Spleen (tissue), 11 donors: ENCODE data around the gene DHX38. TPM values are rescaled to one million over a fixed set of nuclear protein-coding genes. Genes with fewer than 3 reads are reported as not detected.

Experiments
- DNase-seq: peaks from one replicate; pipeline ENCODE4 v3.0.0-alpha.2; 2020
- H3K27ac ChIP-seq, 8 donors: fragments of 200-600 bp; sonication (generic) in 7 of 8; 1 replicate in 4 of 8; 2 replicates in 4 of 8; pipeline versions ENCODE4 v1.5.0 to v1.8.0; 2016 to 2021; ENCODE audit warnings: inconsistent platforms in 4 of 8, mild to moderate bottlenecking in 4 of 8, moderate library complexity in 1 of 8
- H3K27me3 ChIP-seq, 7 donors: fragments of 200-600 bp; sonication (generic) in 6 of 7; replicated peaks in 1 of 7; 1 replicate in 4 of 7; 2 replicates in 3 of 7; pipeline versions ENCODE4 v1.5.0 to v1.8.0; 2016 to 2021; ENCODE audit warnings: inconsistent platforms in 3 of 7, mild to moderate bottlenecking in 1 of 7
- H3K36me3 ChIP-seq, 6 donors: fragments of 200-600 bp; sonication (generic) in 5 of 6; 1 replicate in 4 of 6; 2 replicates in 2 of 6; pipeline versions ENCODE4 v1.5.0 to v1.8.0; 2016 to 2021; ENCODE audit warnings: inconsistent platforms in 2 of 6
- H3K4me1 ChIP-seq, 6 donors: fragments of 200-600 bp; sonication (generic) in 5 of 6; 1 replicate in 3 of 6; 2 replicates in 3 of 6; pipeline versions ENCODE4 v1.5.0 to v1.8.0; 2016 to 2021; ENCODE audit warnings: inconsistent platforms in 3 of 6
- H3K4me3 ChIP-seq, 8 donors: fragments of 200-600 bp; sonication (generic) in 7 of 8; 1 replicate in 4 of 8; 2 replicates in 4 of 8; pipeline versions ENCODE4 v1.5.0 to v1.8.0; 2016 to 2021; ENCODE audit warnings: inconsistent platforms in 4 of 8, mild to moderate bottlenecking in 4 of 8, moderate library complexity in 2 of 8
- H3K9me3 ChIP-seq, 8 donors: fragments of 200-600 bp; sonication (generic) in 7 of 8; 1 replicate in 4 of 8; 2 replicates in 4 of 8; pipeline versions ENCODE4 v1.5.0 to v1.8.0; 2016 to 2021; ENCODE audit warnings: inconsistent platforms in 4 of 8
- POLR2A ChIP-seq, 3 donors: fragments of 450-650 bp; IDR thresholded peaks; one replicate each; pipeline ENCODE4 v1.5.1; 2017; ENCODE audit warnings: antibody characterized with exemption in 3 of 3, mild to moderate bottlenecking in 1 of 3
- POLR2AphosphoS5 ChIP-seq, 3 donors: sonication (generic); formaldehyde crosslinking; IDR thresholded peaks; one replicate each; pipeline ENCODE4 v1.5.1; 2017; ENCODE audit warnings: antibody characterized with exemption in 3 of 3
- WGBS, 5 donors: extraction: QIAGEN DNeasy Blood & Tissue Kit in 3 of 5; methylation state at CpG; one replicate each; pipeline versions ENCODE4 v1.1.5 to v1.1.7; 2013 to 2018; 5-methylcytosine and 5-hydroxymethylcytosine counted together
- intact Hi-C: fragments of 100-400 bp; cut with DNase I; formaldehyde crosslinking; loops from one replicate; pipeline ENCODE4 v1.15.0; 2023; ENCODE audit warnings: low total_unique reads
- polyA plus RNA-seq, 3 donors: library from polyadenylated mRNA; stranded (reverse); fragments of 200-250 nt; gene quantifications; one replicate each; pipeline ENCODE4 v1.2.1, GENCODE V29; 2013
- total RNA-seq, 7 donors: library from RNA; depleted of rRNA in 3 of 7; stranded (reverse); fragments of >200 nt in 3 of 7; fragmentation: NEBNext Ultra II Directional in 4 of 7; extraction: Animal tissue kit (Norgen Biotek cat#: 25700) in 4 of 7; gene quantifications; one replicate each; pipeline versions ENCODE4 v1.1.0 to v1.2.1, GENCODE V29; 2016 to 2021
- TF ChIP-seq, protein P1 (sequence below), 11 experiments: fragments of 200-600 bp in 7 of 11; fragments of 450-650 bp in 4 of 11; sonication (generic) in 4 of 11; IDR thresholded peaks in 8 of 11; conservative IDR thresholded peaks in 3 of 11; 1 replicate in 7 of 11; 2 replicates in 4 of 11; pipeline versions ENCODE4 v1.4.0 to v1.8.0; 2016 to 2021; ENCODE audit warnings: antibody characterized with exemption in 11 of 11, inconsistent platforms in 4 of 11, mild to moderate bottlenecking in 1 of 11
- donor health status: healthy with polysubstance abuse.
- donor health status: DM: no; HTN: no; CAD: no; lungs with moderate emphysema.
- donor health status: DM: no; HTN: no; CAD: no.
- donor health status: Bipolar disorder and iron deficiency.
- donor health status: healthy.
- donor health status: DM: no; HTN: no; CAD: no.
- donor health status: DM: yes; HTN: yes; CAD: no.

The DHX38 gene
- total and polyA plus RNA-seq, 10 donors: 28.5 to 89.3 (median 70.1) TPM

DNA sequence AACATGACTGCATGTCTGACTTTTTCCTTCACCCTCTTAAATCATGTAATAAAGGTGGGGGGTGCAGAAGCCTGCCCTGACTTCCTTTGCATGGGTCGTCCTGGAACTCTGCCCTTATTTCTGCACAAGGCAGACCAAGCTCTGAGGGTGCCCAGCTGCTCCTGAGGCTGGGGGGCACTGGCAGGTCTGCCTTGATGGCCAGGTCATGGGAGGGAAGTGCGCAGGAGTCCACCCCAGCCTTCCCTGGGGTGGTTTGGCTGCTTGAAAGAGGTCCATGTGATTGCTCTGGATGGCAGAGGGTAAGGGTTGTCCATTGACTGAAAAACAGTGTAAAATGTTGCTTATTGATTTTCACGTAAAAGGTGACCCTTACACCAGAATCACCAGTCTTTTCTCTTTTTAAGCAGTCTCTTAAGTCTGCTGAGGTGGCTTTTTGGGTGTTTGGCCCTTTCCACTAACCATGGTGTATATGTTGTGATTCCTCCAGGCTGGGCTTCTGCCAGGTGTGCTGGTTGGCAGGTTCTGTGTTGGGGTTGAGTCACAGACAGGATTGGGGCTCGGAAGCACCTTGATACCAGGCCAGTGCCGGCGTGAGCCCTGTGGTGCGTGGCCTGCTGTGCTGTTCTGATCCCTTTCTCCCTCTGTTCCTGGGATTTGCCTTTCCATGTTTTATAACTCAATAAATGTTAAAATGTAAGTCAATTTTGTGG, 19.4 kb downstream of the DHX38 start:
- no peak for TF ChIP-seq POLR2A (IDR thresholded peaks at IDR 0.05)
- no peak for TF ChIP-seq POLR2AphosphoS5 (IDR thresholded peaks at IDR 0.05)
- TF ChIP-seq, protein P1, sequence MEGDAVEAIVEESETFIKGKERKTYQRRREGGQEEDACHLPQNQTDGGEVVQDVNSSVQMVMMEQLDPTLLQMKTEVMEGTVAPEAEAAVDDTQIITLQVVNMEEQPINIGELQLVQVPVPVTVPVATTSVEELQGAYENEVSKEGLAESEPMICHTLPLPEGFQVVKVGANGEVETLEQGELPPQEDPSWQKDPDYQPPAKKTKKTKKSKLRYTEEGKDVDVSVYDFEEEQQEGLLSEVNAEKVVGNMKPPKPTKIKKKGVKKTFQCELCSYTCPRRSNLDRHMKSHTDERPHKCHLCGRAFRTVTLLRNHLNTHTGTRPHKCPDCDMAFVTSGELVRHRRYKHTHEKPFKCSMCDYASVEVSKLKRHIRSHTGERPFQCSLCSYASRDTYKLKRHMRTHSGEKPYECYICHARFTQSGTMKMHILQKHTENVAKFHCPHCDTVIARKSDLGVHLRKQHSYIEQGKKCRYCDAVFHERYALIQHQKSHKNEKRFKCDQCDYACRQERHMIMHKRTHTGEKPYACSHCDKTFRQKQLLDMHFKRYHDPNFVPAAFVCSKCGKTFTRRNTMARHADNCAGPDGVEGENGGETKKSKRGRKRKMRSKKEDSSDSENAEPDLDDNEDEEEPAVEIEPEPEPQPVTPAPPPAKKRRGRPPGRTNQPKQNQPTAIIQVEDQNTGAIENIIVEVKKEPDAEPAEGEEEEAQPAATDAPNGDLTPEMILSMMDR (IDR thresholded peaks at IDR 0.05 in 8 of 11, conservative IDR thresholded peaks at IDR 0.05 in 3 of 11): no peak
- 89 to 96% (median 93%) methylated on average over 7 of the region's 7 CpGs for WGBS, 5 donors
- no peak overlapping the region for H3K4me3 ChIP-seq
- DNase-seq: peak; percentile 63
- H3K36me3 ChIP-seq: peaks cover 5 to 60% (median 54%) of the 10 kb centered on the region in 6 donors
- no peaks in the 10 kb centered on the region for H3K27me3 ChIP-seq
- no peak overlapping the region for H3K27ac ChIP-seq
- no peaks in the 10 kb centered on the region for H3K4me1 ChIP-seq
- intact Hi-C loops: no loop called here
- peaks cover 0 to 4% (median 0%) of the 10 kb centered on the region in 8 donors for H3K9me3 ChIP-seq

DNA sequence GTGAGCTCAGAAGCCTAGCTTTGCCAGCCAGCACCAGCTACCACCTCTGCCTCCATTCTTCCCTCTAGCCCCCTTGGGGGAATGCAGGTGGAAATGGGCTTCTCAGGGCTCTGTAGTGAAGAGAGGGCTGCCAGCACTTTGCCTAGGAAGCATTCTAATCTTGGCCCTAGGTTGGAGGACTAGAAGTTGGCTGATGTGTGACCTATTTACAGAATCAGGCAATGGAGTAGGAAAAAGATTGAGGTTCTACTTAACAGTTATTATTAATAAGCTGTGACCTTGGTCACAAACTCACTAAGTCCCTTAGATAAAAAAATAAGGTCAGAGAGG, 19.9 kb downstream of the DHX38 start:
- TF ChIP-seq POLR2A (IDR thresholded peaks at IDR 0.05) (no peak), POLR2AphosphoS5 (IDR thresholded peaks at IDR 0.05) (no peak)
- TF ChIP-seq, protein P1 (IDR thresholded peaks at IDR 0.05 in 8 of 11, conservative IDR thresholded peaks at IDR 0.05 in 3 of 11): no peak
- H3K27me3 ChIP-seq: no peaks in the 10 kb centered on the region
- H3K36me3 ChIP-seq: peaks cover 5 to 55% (median 49%) of the 10 kb centered on the region in 6 donors
- peaks cover 0 to 4% (median 0%) of the 10 kb centered on the region in 8 donors for H3K9me3 ChIP-seq
- no peak overlapping the region for H3K4me3 ChIP-seq
- no peaks in the 10 kb centered on the region for H3K4me1 ChIP-seq
- intact Hi-C loops: no loop called here
- DNase-seq: no peak
- H3K27ac ChIP-seq: no peak overlapping the region

DNA sequence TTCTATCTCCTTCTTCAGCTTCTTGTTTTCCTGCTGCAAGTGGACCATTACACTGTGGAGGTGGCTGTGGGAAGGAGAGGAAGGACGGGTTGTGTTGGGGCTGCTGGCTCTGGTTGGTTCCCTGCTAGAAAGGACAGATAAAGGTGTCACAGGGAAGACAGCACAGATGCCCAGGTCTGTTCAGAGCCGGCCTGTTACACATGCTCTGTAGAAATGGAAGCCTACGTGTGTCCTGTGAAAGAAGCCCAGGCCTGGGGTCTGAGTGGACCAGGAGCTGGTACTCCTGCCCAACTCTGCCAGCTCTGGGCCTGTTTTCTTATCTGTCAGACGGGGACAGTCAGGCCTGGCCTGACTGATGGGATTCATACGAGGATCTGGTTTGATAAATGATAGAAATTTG, 26.4 kb downstream of the DHX38 start:
- TF ChIP-seq, protein P1 (IDR thresholded peaks at IDR 0.05 in 8 of 11, conservative IDR thresholded peaks at IDR 0.05 in 3 of 11): no peak
- TF ChIP-seq POLR2AphosphoS5 (IDR thresholded peaks at IDR 0.05): no peak
- TF ChIP-seq POLR2A (IDR thresholded peaks at IDR 0.05): no peak
- Histone ChIP-seq H3K36me3 (no peaks in the 10 kb centered on the region), H3K9me3 (peaks cover 0 to 3% (median 0%) of the 10 kb centered on the region in 8 donors), H3K27me3 (no peaks in the 10 kb centered on the region), H3K27ac (no peak overlapping the region), H3K4me3 (no peak overlapping the region), H3K4me1 (peaks cover 0 to 7% (median 4%) of the 10 kb centered on the region in 6 donors)
- intact Hi-C loops: loop anchor here (10.0 kb wide), 1 partner anchor 345 kb away; no protein-coding TSS in a partner anchor
- DNase-seq: peak; percentile 18
- 88 to 94% (median 93%) methylated on average over 5 of the region's 5 CpGs for WGBS, 5 donors

DNA sequence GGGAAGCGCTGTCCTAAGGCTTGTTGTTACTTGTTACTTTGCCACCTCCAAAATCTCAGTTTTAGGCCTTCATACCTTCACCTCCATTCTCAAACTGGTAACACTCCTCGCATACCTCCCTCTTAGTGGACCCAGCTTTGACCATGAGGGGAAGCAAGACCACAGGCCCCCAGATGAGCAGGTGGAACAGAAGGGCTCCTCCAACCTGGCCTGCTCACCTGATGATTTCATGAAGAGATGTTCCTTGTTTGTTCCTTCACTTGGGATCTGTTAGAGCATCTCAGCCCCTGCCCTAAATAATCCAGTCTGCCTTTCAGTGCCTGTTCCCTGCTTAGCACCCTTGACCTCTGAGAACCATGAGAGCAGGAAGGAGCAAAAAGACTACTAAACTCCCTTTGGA, 28.7 kb downstream of the DHX38 start:
- no peak overlapping the region for H3K27ac ChIP-seq
- intact Hi-C loops: loop anchor here (10.0 kb wide), 1 partner anchor 342 kb away; no protein-coding TSS in a partner anchor
- H3K4me3 ChIP-seq: no peak overlapping the region
- H3K4me1 ChIP-seq: peaks cover 0 to 23% (median 8%) of the 10 kb centered on the region in 6 donors
- no peaks in the 10 kb centered on the region for H3K36me3 ChIP-seq
- DNase-seq: peak; percentile 9
- H3K27me3 ChIP-seq: no peaks in the 10 kb centered on the region
- TF ChIP-seq, protein P1 (IDR thresholded peaks at IDR 0.05 in 8 of 11, conservative IDR thresholded peaks at IDR 0.05 in 3 of 11): no peak
- TF ChIP-seq POLR2AphosphoS5 (IDR thresholded peaks at IDR 0.05): no peak
- no peak for TF ChIP-seq POLR2A (IDR thresholded peaks at IDR 0.05)
- H3K9me3 ChIP-seq: no peaks in the 10 kb centered on the region
- WGBS, 5 donors: 92 to 97% (median 96%) methylated on average over 2 of the region's 2 CpGs
